HEK293T (cell line): ENCODE data around the gene KLHL41.

Source experiments
- ARNT ChIP-seq: fragments of 450-650 bp; IDR thresholded peaks from 2 replicates; pipeline ENCODE4 v1.6.1; 2017; ENCODE audit warnings: mild to moderate bottlenecking
- BHLHE40 ChIP-seq: fragments of 450-650 bp; IDR thresholded peaks from 2 replicates; pipeline ENCODE4 v1.6.1; 2016; ENCODE audit warnings: mild to moderate bottlenecking, moderate library complexity, borderline replicate concordance
- ELF4 ChIP-seq: fragments of 450-650 bp; IDR thresholded peaks from 2 replicates; pipeline ENCODE4 v1.6.1; 2017; ENCODE audit warnings: antibody characterized with exemption
- FOXM1 ChIP-seq: fragments of 450-650 bp; IDR thresholded peaks from 2 replicates; pipeline ENCODE4 v1.6.1; 2017; ENCODE audit warnings: mild to moderate bottlenecking, borderline replicate concordance
- LEF1 ChIP-seq: fragments of 450-650 bp; IDR thresholded peaks from 2 replicates; pipeline ENCODE4 v1.6.1; 2017; ENCODE audit warnings: mild to moderate bottlenecking, borderline replicate concordance
- NFRKB ChIP-seq: fragments of 450-650 bp; IDR thresholded peaks from 2 replicates; pipeline ENCODE4 v1.6.1; 2016; ENCODE audit warnings: mild to moderate bottlenecking, moderate library complexity
- SP1 ChIP-seq: fragments of 450-650 bp; IDR thresholded peaks from 2 replicates; pipeline ENCODE4 v1.6.1; 2017
- TARDBP ChIP-seq: fragments of 450-650 bp; IDR thresholded peaks from 2 replicates; pipeline ENCODE4 v1.6.1; 2016
- TF ChIP-seq, protein P1 (sequence below): fragments of 450-650 bp; IDR thresholded peaks from 2 replicates; pipeline ENCODE4 v1.6.1; 2016

- TF ChIP-seq, protein P1, sequence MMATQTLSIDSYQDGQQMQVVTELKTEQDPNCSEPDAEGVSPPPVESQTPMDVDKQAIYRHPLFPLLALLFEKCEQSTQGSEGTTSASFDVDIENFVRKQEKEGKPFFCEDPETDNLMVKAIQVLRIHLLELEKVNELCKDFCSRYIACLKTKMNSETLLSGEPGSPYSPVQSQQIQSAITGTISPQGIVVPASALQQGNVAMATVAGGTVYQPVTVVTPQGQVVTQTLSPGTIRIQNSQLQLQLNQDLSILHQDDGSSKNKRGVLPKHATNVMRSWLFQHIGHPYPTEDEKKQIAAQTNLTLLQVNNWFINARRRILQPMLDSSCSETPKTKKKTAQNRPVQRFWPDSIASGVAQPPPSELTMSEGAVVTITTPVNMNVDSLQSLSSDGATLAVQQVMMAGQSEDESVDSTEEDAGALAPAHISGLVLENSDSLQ = no peak
- TF ChIP-seq NFRKB = no peak
- TF ChIP-seq FOXM1 = no peak
- TF ChIP-seq ELF4 = no peak
- TF ChIP-seq ARNT = no peak
- TF ChIP-seq BHLHE40 = no peak
- TF ChIP-seq SP1 = no peak
- TF ChIP-seq TARDBP = no peak
- no peak for TF ChIP-seq LEF1
These were observed 4.9 kb upstream of the KLHL41 start for GRCh38 chr2:169504651-169505050.
